ENCODE measurements around the gene BCL2L13. TPM values are rescaled to one million over a fixed set of nuclear protein-coding genes. Genes with fewer than 3 reads are reported as not detected.

BCL2L13 gene
- total RNA-seq, 8 experiments from 2014 or later, result 34.0 to 94.4 (median 45.1) TPM

DNA sequence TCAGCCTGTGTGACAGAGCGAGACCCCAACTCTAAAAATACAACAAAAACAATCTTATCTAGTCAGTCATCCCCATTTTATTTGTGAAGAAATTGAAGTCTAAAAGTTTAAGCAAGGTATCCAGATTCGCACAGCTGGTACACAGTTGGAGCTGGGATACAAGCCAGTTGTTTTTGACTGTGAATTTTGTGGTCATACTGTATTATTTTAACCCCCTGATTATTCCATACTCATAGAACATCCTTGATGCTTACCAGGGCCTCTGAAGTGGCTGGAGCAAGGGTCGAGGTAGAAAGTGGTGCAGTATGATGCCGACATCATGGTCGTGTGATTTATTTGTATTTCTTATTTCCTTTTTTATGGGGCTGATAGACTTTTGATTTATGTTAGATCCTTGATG is 85.7 kb downstream of the BCL2L13 start:
- in situ Hi-C loops (cut with MboI; ENCODE audit: low pct_unique_long_range_greater_than_20kb in 2 of 9, low sequenced_read_pairs in 9 of 9, unreplicated experiment in 9 of 9), result loop anchor here in 1 of 9 experiments (25.0 kb wide), 1 partner anchor 88 kb away; no protein-coding TSS in a partner anchor
- ATAC-seq (replicated peaks in 6 of 8), result no peak
- WGBS, 10 experiments, result 36 to 100% (median 82%) methylated on average over 1 to 5 of the region's 5 CpGs; no CpG with 5 or more reads in 2 of the 10 experiments
- no peak overlapping the region for H3K27ac ChIP-seq
- H3K4me3 ChIP-seq, result no peak overlapping the region
- H3K4me1 ChIP-seq (replicated peaks in 1 of 2), result no peaks in the 10 kb centered on the region

DNA sequence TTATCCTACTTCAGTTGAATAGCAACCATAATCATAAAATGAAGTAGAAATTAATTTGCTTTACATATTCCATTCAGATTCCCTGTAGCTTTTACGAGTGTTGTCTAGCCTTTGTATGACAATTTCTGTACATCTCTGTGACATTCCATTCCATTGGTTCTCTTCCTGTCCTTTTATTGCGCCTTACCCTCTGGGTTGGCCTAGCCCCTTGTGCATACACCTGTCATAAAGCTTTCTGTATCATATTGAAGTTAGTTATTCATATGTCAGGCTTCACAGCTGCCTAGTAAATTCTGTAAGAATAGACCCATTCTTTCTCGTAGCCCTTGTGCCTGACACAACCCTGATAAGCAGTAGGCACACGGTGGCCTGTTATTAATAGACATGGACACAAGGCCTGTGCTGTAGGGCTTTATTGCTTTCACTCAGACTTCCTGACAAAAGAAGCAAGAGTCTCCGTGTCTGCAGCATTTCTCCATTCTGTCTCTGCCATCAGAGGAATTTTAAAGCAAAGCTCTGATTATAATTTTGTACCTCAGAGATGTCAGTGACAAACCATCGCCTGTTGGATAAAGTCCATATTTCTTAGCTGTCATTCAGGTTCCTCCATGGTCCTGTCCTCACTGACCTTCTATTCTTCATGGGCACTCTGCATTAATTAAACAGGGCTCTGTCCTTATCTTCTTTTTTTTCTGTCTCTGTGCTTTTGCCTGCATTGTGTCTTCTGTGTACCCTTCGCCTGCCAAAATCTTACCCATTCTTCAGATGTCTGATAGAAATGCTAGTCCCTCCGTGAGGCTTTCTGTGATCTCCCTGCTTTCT is 86.3 kb downstream of the BCL2L13 start:
- H3K4me1 ChIP-seq (replicated peaks in 1 of 2), result no peaks in the 10 kb centered on the region
- in situ Hi-C loops (cut with MboI; ENCODE audit: low pct_unique_long_range_greater_than_20kb in 2 of 9, low sequenced_read_pairs in 9 of 9, unreplicated experiment in 9 of 9), result loop anchor here in 2 of 9 experiments (25.0 kb wide), 2 partner anchors 87 to 112 kb away; no protein-coding TSS in a partner anchor
- no peak overlapping the region for H3K27ac ChIP-seq
- ATAC-seq (replicated peaks in 6 of 8), result peak in 3 of 8 experiments; percentile 26 to 58 (median 58)
- WGBS, 10 experiments, result 59 to 85% (median 68%) methylated on average over 2 to 8 of the region's 8 CpGs
- no peak overlapping the region for H3K4me3 ChIP-seq

DNA sequence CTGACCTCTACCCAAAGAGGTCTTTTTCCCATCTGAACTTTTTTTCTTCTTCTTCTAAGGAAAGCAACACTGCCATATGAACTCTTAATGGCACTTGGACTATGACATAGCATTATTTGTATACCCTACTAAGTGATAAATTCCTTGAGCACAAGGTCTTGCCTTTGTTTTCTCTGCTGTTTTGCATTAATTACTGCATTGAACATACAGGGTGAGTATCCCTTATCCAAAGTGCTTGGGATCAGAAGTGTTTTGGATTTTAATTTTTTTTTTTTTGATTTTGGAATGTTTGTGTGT is 86.9 kb downstream of the BCL2L13 start:
- H3K27ac ChIP-seq, result no peak overlapping the region
- in situ Hi-C loops (cut with MboI; ENCODE audit: low pct_unique_long_range_greater_than_20kb in 2 of 9, low sequenced_read_pairs in 9 of 9, unreplicated experiment in 9 of 9), result loop anchor here in 1 of 9 experiments (25.0 kb wide), 1 partner anchor 112 kb away; no protein-coding TSS in a partner anchor
- ATAC-seq (replicated peaks in 6 of 8), result no peak
- no peaks in the 10 kb centered on the region for H3K4me1 ChIP-seq (replicated peaks in 1 of 2)
- no peak overlapping the region for H3K4me3 ChIP-seq

DNA sequence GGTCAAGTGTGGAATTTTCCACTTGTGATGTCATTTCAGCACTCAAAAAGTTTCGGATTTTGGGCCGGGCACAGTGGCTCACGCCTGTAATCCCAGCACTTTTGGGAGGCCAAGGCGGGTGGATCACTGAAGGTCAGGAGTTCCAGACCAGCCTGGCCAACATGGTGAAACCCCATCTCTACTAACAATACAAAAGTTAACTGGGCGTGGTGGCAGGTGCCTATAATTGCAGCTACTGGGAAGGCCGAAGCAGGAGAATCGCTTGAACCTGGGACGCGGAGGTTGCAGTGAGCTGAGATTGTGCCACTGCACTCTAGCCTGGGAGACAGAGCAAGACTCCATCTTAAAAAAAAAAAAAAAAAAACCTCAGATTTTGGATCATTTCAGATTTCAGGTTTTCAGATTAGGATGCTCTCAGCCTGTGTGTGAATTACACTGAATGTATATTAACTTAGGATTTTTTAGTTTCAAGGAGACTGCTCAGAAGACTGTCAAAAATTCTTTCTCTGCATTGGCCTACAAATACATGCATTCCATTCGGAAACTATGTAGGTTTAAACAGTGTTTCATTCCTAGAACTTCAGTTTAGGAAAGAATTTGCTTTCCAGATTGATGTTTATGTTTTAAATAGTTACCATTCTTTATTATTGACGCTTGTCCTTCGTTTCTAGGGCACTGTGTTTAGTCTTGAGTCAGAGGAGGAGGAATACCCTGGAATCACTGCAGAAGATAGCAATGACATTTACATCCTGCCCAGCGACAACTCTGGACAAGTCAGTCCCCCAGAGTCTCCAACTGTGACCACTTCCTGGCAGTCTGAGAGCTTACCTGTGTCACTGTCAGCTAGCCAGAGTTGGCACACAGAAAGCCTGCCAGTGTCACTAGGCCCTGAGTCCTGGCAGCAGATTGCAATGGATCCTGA is 87.7 kb downstream of the BCL2L13 start:
- no peak overlapping the region for H3K27ac ChIP-seq
- H3K4me3 ChIP-seq, result no peak overlapping the region
- in situ Hi-C loops (cut with MboI; ENCODE audit: low pct_unique_long_range_greater_than_20kb in 2 of 9, low sequenced_read_pairs in 9 of 9, unreplicated experiment in 9 of 9), result loop anchor here in 1 of 9 experiments (25.0 kb wide), 1 partner anchor 111 kb away; no protein-coding TSS in a partner anchor
- H3K4me1 ChIP-seq (replicated peaks in 1 of 2), result no peaks in the 10 kb centered on the region
- peak in 1 of 8 experiments; percentile 74 for ATAC-seq (replicated peaks in 6 of 8)
- WGBS, 10 experiments, result 57 to 98% (median 88%) methylated on average over 1 to 11 of the region's 13 CpGs

DNA sequence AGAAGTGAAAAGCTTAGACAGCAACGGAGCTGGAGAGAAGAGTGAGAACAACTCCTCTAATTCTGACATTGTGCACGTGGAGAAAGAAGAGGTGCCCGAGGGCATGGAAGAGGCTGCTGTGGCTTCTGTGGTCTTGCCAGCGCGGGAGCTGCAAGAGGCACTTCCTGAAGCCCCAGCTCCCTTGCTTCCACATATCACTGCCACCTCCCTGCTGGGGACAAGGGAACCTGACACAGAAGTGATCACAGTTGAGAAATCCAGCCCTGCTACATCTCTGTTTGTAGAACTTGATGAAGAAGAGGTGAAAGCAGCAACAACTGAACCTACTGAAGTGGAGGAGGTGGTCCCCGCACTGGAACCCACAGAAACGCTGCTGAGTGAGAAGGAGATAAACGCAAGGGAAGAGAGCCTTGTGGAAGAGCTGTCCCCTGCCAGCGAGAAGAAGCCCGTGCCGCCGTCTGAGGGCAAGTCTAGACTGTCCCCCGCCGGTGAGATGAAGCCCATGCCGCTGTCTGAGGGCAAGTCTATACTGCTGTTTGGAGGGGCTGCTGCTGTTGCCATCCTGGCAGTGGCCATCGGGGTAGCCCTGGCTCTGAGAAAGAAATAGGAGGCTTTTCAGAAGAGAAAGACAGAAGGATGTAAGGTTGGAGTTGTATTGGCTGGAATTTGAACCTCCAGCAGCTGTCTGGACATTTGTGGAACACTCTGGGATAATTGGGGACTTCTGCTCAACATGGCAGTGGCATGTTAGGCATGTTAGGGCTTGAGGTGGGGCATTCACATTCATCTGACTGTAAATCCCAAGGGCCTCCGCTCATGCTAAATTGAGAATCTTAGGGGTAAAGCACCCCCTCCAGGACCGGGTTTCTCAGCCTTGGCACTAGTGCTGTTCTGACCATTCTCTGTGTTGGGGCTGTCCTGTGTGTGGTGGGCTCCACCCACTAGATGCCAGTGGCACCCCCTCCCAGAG is 88.7 kb downstream of the BCL2L13 start:
- H3K27ac ChIP-seq, result no peak overlapping the region
- WGBS, 10 experiments, result 67 to 100% (median 100%) methylated on average over 1 to 10 of the region's 18 CpGs; no CpG with 5 or more reads in 2 of the 10 experiments
- ATAC-seq (replicated peaks in 6 of 8), result no peak

DNA sequence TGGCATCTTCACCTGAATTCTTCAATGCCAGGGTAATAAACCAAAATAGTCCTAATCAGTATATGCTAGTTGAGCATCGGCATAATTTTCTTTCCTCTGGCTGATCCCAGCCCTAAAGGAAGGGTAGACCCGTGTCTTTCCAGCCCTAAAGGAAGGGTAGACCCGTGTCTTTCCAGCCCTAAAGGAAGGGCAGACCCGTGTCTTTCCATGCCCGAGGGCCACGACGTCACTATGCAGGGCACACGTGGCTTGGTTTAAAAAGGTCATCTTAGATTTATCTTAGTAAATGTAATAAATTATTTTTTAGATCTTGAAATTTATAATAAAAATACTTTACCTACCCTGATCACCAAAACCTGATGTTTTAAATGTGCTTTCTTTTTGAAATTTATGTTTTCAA is 90.2 kb downstream of the BCL2L13 start:
- 70 to 100% (median 93%) methylated on average over 1 to 8 of the region's 8 CpGs for WGBS, 10 experiments
- no peak for ATAC-seq (replicated peaks in 6 of 8)
- Histone ChIP-seq H3K4me3 (no peak overlapping the region), H3K27ac (no peak overlapping the region), H3K4me1 (replicated peaks in 1 of 2) (no peaks in the 10 kb centered on the region)
- in situ Hi-C loops (cut with MboI; ENCODE audit: low pct_unique_long_range_greater_than_20kb in 2 of 9, low sequenced_read_pairs in 9 of 9, unreplicated experiment in 9 of 9), result loop anchor here in 1 of 9 experiments (25.0 kb wide), 1 partner anchor 109 kb away; no protein-coding TSS in a partner anchor

More for the DNA sequence above, 88.7 kb downstream of the BCL2L13 start:
- in situ Hi-C loops (cut with MboI; ENCODE audit: low pct_unique_long_range_greater_than_20kb in 2 of 9, low sequenced_read_pairs in 9 of 9, unreplicated experiment in 9 of 9), result loop anchor here in 1 of 9 experiments (25.0 kb wide), 1 partner anchor 110 kb away; no protein-coding TSS in a partner anchor
- Histone ChIP-seq H3K4me1 (replicated peaks in 1 of 2) (no peaks in the 10 kb centered on the region), H3K4me3 (no peak overlapping the region)

DNA sequence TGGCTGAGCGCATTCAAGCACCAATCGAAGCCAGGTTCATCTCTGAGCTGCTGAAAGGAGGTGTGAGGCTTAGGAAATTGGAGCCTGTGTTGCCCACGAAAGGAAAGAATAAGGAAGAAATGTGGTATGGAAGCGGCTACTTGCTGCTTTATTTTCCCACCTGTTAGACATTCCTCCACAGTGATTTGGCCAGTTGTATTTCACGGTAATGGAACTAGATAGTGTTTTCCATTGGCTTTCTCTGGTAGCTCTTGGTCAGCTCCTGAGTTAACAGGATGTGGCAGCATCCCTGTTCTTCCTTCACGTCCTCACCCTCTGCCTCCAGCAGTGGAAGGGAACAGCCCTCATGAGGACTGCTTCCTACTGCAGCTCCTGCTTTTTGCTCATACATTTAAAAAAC is 91.0 kb downstream of the BCL2L13 start:
- WGBS, 10 experiments, result 75 to 93% (median 83%) methylated on average over 1 to 6 of the region's 6 CpGs; no CpG with 5 or more reads in 1 of the 10 experiments
- H3K4me1 ChIP-seq (replicated peaks in 1 of 2), result no peaks in the 10 kb centered on the region
- no peak for ATAC-seq (replicated peaks in 6 of 8)
- no peak overlapping the region for H3K4me3 ChIP-seq
- in situ Hi-C loops (cut with MboI; ENCODE audit: low pct_unique_long_range_greater_than_20kb in 2 of 9, low sequenced_read_pairs in 9 of 9, unreplicated experiment in 9 of 9), result loop anchor here in 1 of 9 experiments (25.0 kb wide), 1 partner anchor 108 kb away; no protein-coding TSS in a partner anchor
- H3K27ac ChIP-seq, result no peak overlapping the region

DNA sequence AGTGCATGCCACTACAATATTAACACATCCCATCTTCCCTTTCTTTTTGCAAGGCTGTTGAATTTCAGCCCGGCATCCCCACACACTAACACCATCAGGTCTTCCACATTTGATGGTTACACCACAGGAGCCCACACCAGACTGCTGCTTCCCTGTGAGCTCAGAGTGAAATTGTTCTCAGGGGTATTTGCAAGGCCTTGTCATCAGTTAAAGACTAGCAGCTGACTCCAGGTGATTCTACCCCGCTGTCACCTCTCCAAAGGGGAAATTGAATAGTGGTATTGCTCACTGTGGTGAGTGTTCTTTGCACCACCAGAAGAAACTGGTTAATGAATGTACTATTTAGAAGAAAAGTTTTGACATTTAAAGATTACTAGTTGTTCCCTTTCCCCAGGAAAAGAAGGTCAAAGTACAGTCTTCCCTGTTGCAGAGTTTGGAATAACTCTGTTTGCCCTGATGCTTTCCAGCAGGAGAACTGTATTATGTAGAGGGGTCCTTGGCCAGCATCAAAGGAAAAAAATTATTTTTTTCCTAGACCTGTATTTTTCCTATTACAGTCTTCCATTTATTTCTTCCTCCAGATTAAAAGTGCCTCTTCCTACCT is 93.8 kb downstream of the BCL2L13 start:
- Histone ChIP-seq H3K4me1 (replicated peaks in 1 of 2) (no peaks in the 10 kb centered on the region), H3K4me3 (no peak overlapping the region), H3K27ac (no peak overlapping the region)
- in situ Hi-C loops (cut with MboI; ENCODE audit: low pct_unique_long_range_greater_than_20kb in 2 of 9, low sequenced_read_pairs in 9 of 9, unreplicated experiment in 9 of 9), result loop anchor here in 1 of 9 experiments (25.0 kb wide), 1 partner anchor 105 kb away; no protein-coding TSS in a partner anchor
- ATAC-seq (replicated peaks in 6 of 8), result no peak
- 90 to 100% (median 100%) methylated on average over 1 to 2 of the region's 2 CpGs; no CpG with 5 or more reads in 1 of the 10 experiments for WGBS, 10 experiments

DNA sequence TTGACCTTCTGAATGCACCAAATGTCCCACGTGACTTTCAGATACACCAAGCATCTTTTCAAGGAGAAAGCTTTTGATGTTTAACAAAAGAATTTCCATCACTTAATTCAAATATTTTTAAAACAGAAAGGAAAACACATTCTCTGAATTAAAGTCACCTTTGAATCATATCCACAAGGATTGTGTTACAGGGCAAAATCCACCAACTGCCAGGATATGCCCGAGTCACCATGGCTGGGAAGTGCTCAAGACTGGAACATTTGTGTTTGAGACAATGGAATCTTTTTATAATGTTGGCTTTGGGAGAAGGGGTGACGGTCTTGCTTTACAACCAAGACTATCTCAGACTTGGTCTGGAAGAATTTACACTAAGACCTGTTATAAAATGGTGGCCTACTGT is 94.9 kb downstream of the BCL2L13 start:
- Histone ChIP-seq H3K4me3 (no peak overlapping the region), H3K4me1 (replicated peaks in 1 of 2) (no peaks in the 10 kb centered on the region), H3K27ac (no peak overlapping the region)
- no peak for ATAC-seq (replicated peaks in 6 of 8)
- 58 to 100% (median 79%) methylated on average over 1 to 3 of the region's 3 CpGs; no CpG with 5 or more reads in 3 of the 10 experiments for WGBS, 10 experiments
- in situ Hi-C loops (cut with MboI; ENCODE audit: low pct_unique_long_range_greater_than_20kb in 2 of 9, low sequenced_read_pairs in 9 of 9, unreplicated experiment in 9 of 9), result loop anchor here in 1 of 9 experiments (25.0 kb wide), 1 partner anchor 104 kb away; no protein-coding TSS in a partner anchor

DNA sequence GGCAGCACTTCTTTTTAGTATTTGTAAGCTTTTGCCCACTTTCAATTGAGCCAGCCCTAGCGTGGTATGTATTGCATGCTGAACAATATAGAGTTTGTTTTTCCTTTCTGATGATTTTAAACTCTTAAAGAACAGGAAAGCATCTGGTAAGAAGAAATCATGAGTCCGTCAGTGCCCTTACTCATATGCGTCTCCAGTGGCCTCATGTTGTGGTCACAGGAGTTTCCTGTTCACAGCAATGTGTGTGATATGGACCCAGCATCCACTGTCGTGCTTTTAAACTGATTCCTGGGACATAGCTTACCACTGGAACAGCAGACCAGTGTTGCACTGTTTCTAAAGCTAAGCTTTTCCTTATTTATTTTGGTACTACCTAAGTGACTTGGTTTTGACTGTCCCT is 95.6 kb downstream of the BCL2L13 start:
- H3K4me1 ChIP-seq (replicated peaks in 1 of 2), result no peaks in the 10 kb centered on the region
- no peak for ATAC-seq (replicated peaks in 6 of 8)
- no peak overlapping the region for H3K27ac ChIP-seq
- in situ Hi-C loops (cut with MboI; ENCODE audit: low pct_unique_long_range_greater_than_20kb in 2 of 9, low sequenced_read_pairs in 9 of 9, unreplicated experiment in 9 of 9), result loop anchor here in 1 of 9 experiments (25.0 kb wide), 1 partner anchor 103 kb away; no protein-coding TSS in a partner anchor
- 80 to 100% (median 94%) methylated on average over 1 to 4 of the region's 4 CpGs; no CpG with 5 or more reads in 2 of the 10 experiments for WGBS, 10 experiments
- no peak overlapping the region for H3K4me3 ChIP-seq

DNA sequence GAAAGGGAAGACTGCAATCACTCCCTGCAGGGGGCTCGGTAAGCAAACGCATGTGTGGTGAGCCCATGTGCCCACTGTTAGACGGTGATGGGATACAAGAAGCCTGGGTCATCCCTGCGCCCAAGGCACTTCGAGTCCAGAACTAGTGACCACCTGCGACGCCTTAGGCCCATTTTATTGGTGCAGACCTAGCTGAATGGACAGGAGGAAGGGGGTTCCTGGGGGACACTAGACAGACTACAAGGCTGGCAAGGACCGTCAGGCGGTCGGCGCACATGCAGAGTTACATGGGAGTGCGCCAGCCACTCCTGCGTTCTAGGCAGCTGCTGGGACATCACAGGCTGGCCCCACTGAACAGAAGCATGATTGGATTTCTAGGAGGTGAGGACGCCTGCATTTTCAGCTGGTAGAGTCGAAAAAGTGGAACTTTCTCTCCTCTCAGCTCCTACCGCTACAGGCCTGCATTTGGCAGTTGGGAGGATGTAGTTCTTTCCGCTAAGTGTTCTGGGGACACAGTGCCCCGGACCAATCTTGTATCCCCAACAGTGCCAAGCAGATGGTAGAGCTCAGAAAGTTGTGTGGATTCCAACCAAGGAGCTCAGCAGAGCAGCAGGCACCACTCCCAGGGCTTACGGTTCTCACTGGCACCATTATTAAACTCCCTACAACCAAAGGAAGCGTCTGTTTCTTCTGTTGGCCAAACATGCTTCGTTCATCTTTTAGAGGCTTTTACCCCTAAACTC is 100.0 kb downstream of the BCL2L13 start:
- no peak overlapping the region for H3K27ac ChIP-seq
- H3K4me3 ChIP-seq, result no peak overlapping the region
- peaks cover 0 to 3% of the 10 kb centered on the region in 2 donors for H3K4me1 ChIP-seq (replicated peaks in 1 of 2)
- WGBS, 10 experiments, result 34 to 100% (median 85%) methylated on average over 1 to 14 of the region's 21 CpGs; no CpG with 5 or more reads in 2 of the 10 experiments
- in situ Hi-C loops (cut with MboI; ENCODE audit: low pct_unique_long_range_greater_than_20kb in 2 of 9, low sequenced_read_pairs in 9 of 9, unreplicated experiment in 9 of 9), result loop anchor here in 1 of 9 experiments (25.0 kb wide), 1 partner anchor 99 kb away; no protein-coding TSS in a partner anchor
- no peak for ATAC-seq (replicated peaks in 6 of 8)
